Neutrophil (primary cell): Measurements from ENCODE around the gene KCNAB2.

Experiments used
- H3K27ac ChIP-seq: fragments of 200-600 bp; sonication (generic); 2 replicates; pipeline ENCODE4 v1.5.1; 2016; ENCODE audit warnings: mild to moderate bottlenecking, moderate library complexity
- H3K27me3 ChIP-seq: fragments of 200-600 bp; sonication (generic); 2 replicates; pipeline ENCODE4 v1.6.0; 2016; ENCODE audit warnings: mild to moderate bottlenecking
- H3K36me3 ChIP-seq: fragments of 200-600 bp; sonication (generic); 2 replicates; pipeline ENCODE4 v1.5.1; 2017
- H3K4me1 ChIP-seq, 2 experiments: fragments of 200-600 bp in 1 of 2; sonication (generic) in 1 of 2; 1 replicate in 1 of 2; 2 replicates in 1 of 2; pipeline versions ENCODE4 v1.5.1 to v1.6.1; 2013 to 2016; ENCODE audit warnings: low read depth in 1 of 2, low read length in 1 of 2, mild to moderate bottlenecking in 1 of 2, moderate library complexity in 1 of 2; ENCODE audit not compliant: control insufficient read depth in 1 of 2, insufficient read depth in 1 of 2
- H3K4me3 ChIP-seq, 2 experiments: fragments of 200-600 bp in 1 of 2; sonication (generic) in 1 of 2; 1 replicate in 1 of 2; 2 replicates in 1 of 2; pipeline ENCODE4 v1.5.1; 2013 to 2016; ENCODE audit warnings: low read depth in 1 of 2, low read length in 1 of 2, mild to moderate bottlenecking in 1 of 2, moderate library complexity in 1 of 2
- H3K9me3 ChIP-seq: fragments of 200-600 bp; sonication (generic); 2 replicates; pipeline ENCODE4 v1.5.1; 2016
- TF ChIP-seq, protein P1 (sequence below): fragments of 200-600 bp; sonication (generic); IDR thresholded peaks from 2 replicates; pipeline ENCODE4 v1.5.1; 2016; ENCODE audit warnings: antibody characterized with exemption

KCNAB2 gene

GRCh38 chr1:6003568-6004411, 41.9 kb upstream of the KCNAB2 start:
- Histone ChIP-seq H3K4me3 (no peak overlapping the region), H3K4me1 (peaks cover 0 to 5% of the 10 kb centered on the region in 2 experiments), H3K36me3 (peaks cover 37% of the 10 kb centered on the region), H3K9me3 (no peaks in the 10 kb centered on the region), H3K27ac (no peak overlapping the region), H3K27me3 (no peaks in the 10 kb centered on the region)
- TF ChIP-seq, protein P1, sequence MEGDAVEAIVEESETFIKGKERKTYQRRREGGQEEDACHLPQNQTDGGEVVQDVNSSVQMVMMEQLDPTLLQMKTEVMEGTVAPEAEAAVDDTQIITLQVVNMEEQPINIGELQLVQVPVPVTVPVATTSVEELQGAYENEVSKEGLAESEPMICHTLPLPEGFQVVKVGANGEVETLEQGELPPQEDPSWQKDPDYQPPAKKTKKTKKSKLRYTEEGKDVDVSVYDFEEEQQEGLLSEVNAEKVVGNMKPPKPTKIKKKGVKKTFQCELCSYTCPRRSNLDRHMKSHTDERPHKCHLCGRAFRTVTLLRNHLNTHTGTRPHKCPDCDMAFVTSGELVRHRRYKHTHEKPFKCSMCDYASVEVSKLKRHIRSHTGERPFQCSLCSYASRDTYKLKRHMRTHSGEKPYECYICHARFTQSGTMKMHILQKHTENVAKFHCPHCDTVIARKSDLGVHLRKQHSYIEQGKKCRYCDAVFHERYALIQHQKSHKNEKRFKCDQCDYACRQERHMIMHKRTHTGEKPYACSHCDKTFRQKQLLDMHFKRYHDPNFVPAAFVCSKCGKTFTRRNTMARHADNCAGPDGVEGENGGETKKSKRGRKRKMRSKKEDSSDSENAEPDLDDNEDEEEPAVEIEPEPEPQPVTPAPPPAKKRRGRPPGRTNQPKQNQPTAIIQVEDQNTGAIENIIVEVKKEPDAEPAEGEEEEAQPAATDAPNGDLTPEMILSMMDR: no peak

- TF ChIP-seq, protein P1: no peak
- no peak overlapping the region for H3K4me3 ChIP-seq
- no peaks in the 10 kb centered on the region for H3K27me3 ChIP-seq
- H3K27ac ChIP-seq: no peak overlapping the region
- peaks cover 34% of the 10 kb centered on the region for H3K36me3 ChIP-seq
- H3K4me1 ChIP-seq: peaks cover 7 to 13% of the 10 kb centered on the region in 2 experiments
- no peaks in the 10 kb centered on the region for H3K9me3 ChIP-seq
Observed at GRCh38 chr1:6004412-6005123, 41.1 kb upstream of the KCNAB2 start.

- Histone ChIP-seq H3K4me1 (peaks cover 7 to 15% of the 10 kb centered on the region in 2 experiments), H3K27ac (no peak overlapping the region)
- TF ChIP-seq, protein P1: no peak
Observed at GRCh38 chr1:6005276-6005917, 40.3 kb upstream of the KCNAB2 start.

GRCh38 chr1:6006882-6007281, 38.8 kb upstream of the KCNAB2 start:
- Histone ChIP-seq H3K36me3 (peaks cover 24% of the 10 kb centered on the region), H3K4me1 (peaks cover 7 to 15% of the 10 kb centered on the region in 2 experiments), H3K4me3 (peak overlapping the region in 1 of 2 experiments; percentile 3), H3K27me3 (no peaks in the 10 kb centered on the region), H3K9me3 (no peaks in the 10 kb centered on the region), H3K27ac (no peak overlapping the region)
- TF ChIP-seq, protein P1: no peak

More at GRCh38 chr1:6005276-6005917, 40.3 kb upstream of the KCNAB2 start:
- H3K27me3 ChIP-seq: no peaks in the 10 kb centered on the region
- H3K36me3 ChIP-seq: peaks cover 26% of the 10 kb centered on the region
- H3K4me3 ChIP-seq: no peak overlapping the region
- H3K9me3 ChIP-seq: no peaks in the 10 kb centered on the region

- Histone ChIP-seq H3K36me3 (peaks cover 18% of the 10 kb centered on the region), H3K27me3 (no peaks in the 10 kb centered on the region), H3K9me3 (no peaks in the 10 kb centered on the region), H3K27ac (no peak overlapping the region), H3K4me3 (peak overlapping the region in 1 of 2 experiments; percentile 3), H3K4me1 (peaks cover 7 to 15% of the 10 kb centered on the region in 2 experiments)
- TF ChIP-seq, protein P1: no peak
Observed at GRCh38 chr1:6007318-6008083, 38.2 kb upstream of the KCNAB2 start.
